NCI-H1930 (cell line): ENCODE results near the gene SLC49A3.
A peak's percentile ranks its signal among the peaks of the same experiment; 100 is the strongest.
"Not testable (repeated sequence)": the region's sequence is repeated elsewhere in the genome, so short reads cannot be mapped to it uniquely, and the experiment has no call there.

ENCODE experiments used
- DNase-seq, 2 experiments: peaks; one replicate each; lab custom pipeline; 2025; lab: John Stamatoyannopoulos, UW

SLC49A3 gene

GRCh38 chr4:654503-654845 lies 34.5 kb downstream of the SLC49A3 start:
- no peak for DNase-seq

- no peak for DNase-seq
Measured at GRCh38 chr4:653831-654502, 35.0 kb downstream of the SLC49A3 start.

GRCh38 chr4:653080-653821 lies 35.7 kb downstream of the SLC49A3 start:
- DNase-seq: no peak

GRCh38 chr4:651884-652642 lies 36.9 kb downstream of the SLC49A3 start:
- no peak for DNase-seq

GRCh38 chr4:650951-651883 lies 37.7 kb downstream of the SLC49A3 start:
- no peak for DNase-seq

- no peak for DNase-seq
Measured at GRCh38 chr4:650461-650860, 38.5 kb downstream of the SLC49A3 start.

GRCh38 chr4:649751-650310 lies 39.1 kb downstream of the SLC49A3 start:
- DNase-seq: no peak

- no peak for DNase-seq
Measured at GRCh38 chr4:649293-649625, 39.7 kb downstream of the SLC49A3 start.

GRCh38 chr4:648579-649292 lies 40.2 kb downstream of the SLC49A3 start:
- no peak for DNase-seq

- DNase-seq: no peak
Measured at GRCh38 chr4:647481-647880, 41.5 kb downstream of the SLC49A3 start.

- DNase-seq: peak in 1 of 2 experiments; percentile 54
Measured at GRCh38 chr4:646460-646859, 42.5 kb downstream of the SLC49A3 start.

- DNase-seq: not testable (repeated sequence)
Measured at GRCh38 chr4:642366-642765, 46.6 kb downstream of the SLC49A3 start.

GRCh38 chr4:637536-638280 lies 51.2 kb downstream of the SLC49A3 start:
- DNase-seq: no peak

- DNase-seq: no peak
Measured at GRCh38 chr4:636628-637159, 52.3 kb downstream of the SLC49A3 start.

GRCh38 chr4:635851-636627 lies 52.9 kb downstream of the SLC49A3 start:
- no peak for DNase-seq

GRCh38 chr4:635066-635835 lies 53.7 kb downstream of the SLC49A3 start:
- not testable (repeated sequence) for DNase-seq

GRCh38 chr4:634599-634985 lies 54.4 kb downstream of the SLC49A3 start:
- DNase-seq: no peak

- no peak for DNase-seq
Measured at GRCh38 chr4:633976-634598, 54.9 kb downstream of the SLC49A3 start.
